Coronary artery (tissue), 2 donors: ENCODE results near the gene MOB3B.

Source experiments
- DNase-seq: peaks from one replicate; pipeline ENCODE4 v3.0.0-alpha.2; 2017; ENCODE audit warnings: low spot score
- H3K27ac ChIP-seq, 2 donors: fragments of 200-600 bp; sonication (generic); one replicate each; pipeline ENCODE4 v1.5.1; 2016 to 2019
- H3K4me3 ChIP-seq: fragments of 200-600 bp; sonication (generic); 2 replicates; pipeline ENCODE4 v1.5.1; 2016; ENCODE audit warnings: mild to moderate bottlenecking, moderate library complexity
- CTCF ChIP-seq: fragments of 200-600 bp; sonication (generic); IDR thresholded peaks from one replicate; pipeline ENCODE4 v1.5.1; 2019; ENCODE audit warnings: antibody characterized with exemption

Gene MOB3B

GRCh38 chr9:27440888-27441740 is 88.5 kb downstream of the MOB3B start:
- Histone ChIP-seq H3K4me3 (no peak overlapping the region), H3K27ac (no peak overlapping the region)
- DNase-seq, result no peak
- TF ChIP-seq CTCF, result no peak

GRCh38 chr9:27438522-27438921 is 91.1 kb downstream of the MOB3B start:
- TF ChIP-seq CTCF, result no peak
- Histone ChIP-seq H3K27ac (no peak overlapping the region), H3K4me3 (no peak overlapping the region)
- DNase-seq, result no peak

GRCh38 chr9:27437652-27438373 is 91.8 kb downstream of the MOB3B start:
- no peak for TF ChIP-seq CTCF
- no peak for DNase-seq
- no peak overlapping the region for H3K27ac ChIP-seq

GRCh38 chr9:27436234-27436633 is 93.4 kb downstream of the MOB3B start:
- no peak overlapping the region for H3K27ac ChIP-seq
- no peak overlapping the region for H3K4me3 ChIP-seq
- DNase-seq, result no peak

More at GRCh38 chr9:27437652-27438373, 91.8 kb downstream of the MOB3B start:
- no peak overlapping the region for H3K4me3 ChIP-seq

GRCh38 chr9:27433631-27434325 is 95.8 kb downstream of the MOB3B start:
- no peak for TF ChIP-seq CTCF
- DNase-seq, result no peak
- Histone ChIP-seq H3K4me3 (no peak overlapping the region), H3K27ac (peak overlapping the region; percentile 16 to 42)

More at GRCh38 chr9:27436234-27436633, 93.4 kb downstream of the MOB3B start:
- no peak for TF ChIP-seq CTCF

GRCh38 chr9:27432308-27432707 is 97.3 kb downstream of the MOB3B start:
- DNase-seq, result no peak
- H3K27ac ChIP-seq, result no peak overlapping the region
- no peak overlapping the region for H3K4me3 ChIP-seq

More at GRCh38 chr9:27432308-27432707, 97.3 kb downstream of the MOB3B start:
- no peak for TF ChIP-seq CTCF
